SK-N-SH (cell line): Measurements from ENCODE around the gene RPL10L. TPM values are rescaled to one million over a fixed set of nuclear protein-coding genes. Genes with fewer than 3 reads are reported as not detected.

Experiments used
- CTCF ChIA-PET: fragments of 300-600, 350-600 bp; formaldehyde crosslinking; extraction: SDS; loops from one replicate; lab custom pipeline; 2021; lab: Yijun Ruan, JAX
- POLR2A ChIA-PET: fragments of 350-600 bp; sonication (Branson Sonifier 250); formaldehyde crosslinking; extraction: SDS; loops from one replicate; lab custom pipeline; 2020; ENCODE audit warnings: antibody characterized with exemption, inconsistent platforms; lab: Yijun Ruan, JAX
- DNase-seq: peaks from one replicate; pipeline ENCODE4 v3.0.0; 2012
- H2AFZ ChIP-seq: fragments of 200-600 bp; sonication (generic); 2 replicates; pipeline ENCODE4 v1.8.1; 2016; ENCODE audit warnings: antibody characterized with exemption, mild to moderate bottlenecking, low read depth
- H3F3A ChIP-seq: fragments of 200-600 bp; sonication (generic); replicated peaks from 2 replicates; pipeline ENCODE3; 2016; ENCODE audit warnings: antibody characterized with exemption, mild to moderate bottlenecking; ENCODE audit not compliant: insufficient read depth
- H3K27ac ChIP-seq, 2 experiments: fragments of 200-500 bp in 1 of 2; fragments of 200-600 bp in 1 of 2; sonication (Bioruptor generic) in 1 of 2; sonication (generic), shearing (Covaris generic) in 1 of 2; 2 replicates each; pipeline versions ENCODE4 v1.5.1 to v1.6.1; 2014 to 2016; ENCODE audit warnings: low read depth in 2 of 2, inconsistent platforms in 1 of 2, low read length in 1 of 2, mild to moderate bottlenecking in 1 of 2, mixed read lengths in 1 of 2
- H3K27me3 ChIP-seq: fragments of 200-600 bp; sonication (generic), shearing (Covaris generic); 2 replicates; pipeline ENCODE4 v1.6.1; 2016; ENCODE audit warnings: mixed run types; ENCODE audit not compliant: insufficient read depth
- H3K36me3 ChIP-seq, 2 experiments: fragments of 200-500 bp in 1 of 2; fragments of 200-600 bp in 1 of 2; sonication (Bioruptor generic) in 1 of 2; sonication (generic) in 1 of 2; replicated peaks in 1 of 2; 2 replicates each; pipeline versions ENCODE3 to v1.5.1; 2014 to 2016; ENCODE audit warnings: low read length in 1 of 2, mild to moderate bottlenecking in 1 of 2; ENCODE audit not compliant: insufficient read depth in 2 of 2, control insufficient read depth in 1 of 2
- H3K4me1 ChIP-seq, 2 experiments: fragments of 200-500 bp in 1 of 2; fragments of 200-600 bp in 1 of 2; sonication (Bioruptor generic) in 1 of 2; sonication (generic), shearing (Covaris generic) in 1 of 2; 2 replicates each; pipeline versions ENCODE4 v1.5.1 to v1.6.1; 2014 to 2016; ENCODE audit warnings: low read depth in 1 of 2, low read length in 1 of 2, mixed run types in 1 of 2; ENCODE audit not compliant: insufficient read depth in 2 of 2, control insufficient read depth in 1 of 2
- H3K4me2 ChIP-seq: fragments of 200-600 bp; sonication (generic), shearing (Covaris generic); 2 replicates; pipeline ENCODE4 v1.6.1; 2017; ENCODE audit warnings: mixed run types
- H3K4me3 ChIP-seq, 2 experiments: fragments of 200-500 bp in 1 of 2; fragments of 200-600 bp in 1 of 2; sonication (Bioruptor generic) in 1 of 2; sonication (generic), shearing (Covaris generic) in 1 of 2; 2 replicates each; pipeline versions ENCODE4 v1.5.1 to v1.8.1; 2014 to 2016; ENCODE audit warnings: low read depth in 2 of 2, inconsistent platforms in 1 of 2, low read length in 1 of 2, mild to moderate bottlenecking in 1 of 2, mixed read lengths in 1 of 2, moderate library complexity in 1 of 2
- H3K79me2 ChIP-seq: fragments of 200-600 bp; sonication (generic); 2 replicates; pipeline ENCODE4 v1.8.1; 2017; ENCODE audit warnings: mild to moderate bottlenecking; ENCODE audit not compliant: insufficient read depth
- H3K9ac ChIP-seq: fragments of 200-600 bp; sonication (generic); 2 replicates; pipeline ENCODE4 v1.6.1; 2017; ENCODE audit warnings: mixed run types
- H3K9me2 ChIP-seq: fragments of 200-600 bp; sonication (generic); 2 replicates; pipeline ENCODE4 v1.6.1; 2017; ENCODE audit warnings: mixed run types
- H3K9me3 ChIP-seq: fragments of 200-600 bp; sonication (generic); 2 replicates; pipeline ENCODE4 v1.6.1; 2017; ENCODE audit warnings: mixed run types, mild to moderate bottlenecking, moderate library complexity
- H4K20me1 ChIP-seq: fragments of 200-600 bp; sonication (generic); 2 replicates; pipeline ENCODE4 v1.6.1; 2017; ENCODE audit warnings: mild to moderate bottlenecking, mixed run types; ENCODE audit not compliant: insufficient read depth
- EP300 ChIP-seq, 2 experiments: IDR thresholded peaks; 2 replicates each; pipeline versions ENCODE4 v1.4.0 to v1.6.1; 2012; ENCODE audit warnings: borderline replicate concordance in 1 of 2, low read depth in 1 of 2, low read length in 1 of 2
- EZH2phosphoT487 ChIP-seq: fragments of 200-600 bp; sonication (generic); IDR thresholded peaks from 2 replicates; pipeline ENCODE4 v1.6.1; 2017; ENCODE audit warnings: low read depth, mixed run types, mild to moderate bottlenecking, antibody characterized with exemption, moderate library complexity, borderline replicate concordance
- FOXJ3 ChIP-seq: sonication (generic); formaldehyde crosslinking; IDR thresholded peaks from 2 replicates; pipeline ENCODE4 v1.5.1; 2020; ENCODE audit warnings: mild to moderate bottlenecking, missing genetic modification reagents
- GABPA ChIP-seq: IDR thresholded peaks from 2 replicates; pipeline ENCODE4 v1.4.0; 2012; ENCODE audit warnings: low read depth, mild to moderate bottlenecking
- RAD21 ChIP-seq: IDR thresholded peaks from 2 replicates; pipeline ENCODE4 v1.6.1; 2012; ENCODE audit warnings: mild to moderate bottlenecking, low read length
- REST ChIP-seq: IDR thresholded peaks from 2 replicates; pipeline ENCODE4 v1.6.1; 2012; ENCODE audit warnings: mild to moderate bottlenecking, low read depth, low read length, moderate library complexity
- RXRA ChIP-seq: IDR thresholded peaks from 2 replicates; pipeline ENCODE4 v1.4.0; 2012; ENCODE audit warnings: low read depth, mild to moderate bottlenecking, borderline replicate concordance
- SIN3A ChIP-seq: IDR thresholded peaks from 2 replicates; pipeline ENCODE4 v1.6.1; 2012; ENCODE audit warnings: low read depth, mild to moderate bottlenecking, low read length, moderate library complexity, borderline replicate concordance
- YY1 ChIP-seq: IDR thresholded peaks from 2 replicates; pipeline ENCODE4 v1.4.0; 2012; ENCODE audit warnings: low read depth, mild to moderate bottlenecking
- WGBS: methylation state at CpG from one replicate; pipeline ENCODE4 v1.1.6; 2017; ENCODE audit warnings: low lambda C conversion rate; 5-methylcytosine and 5-hydroxymethylcytosine counted together
- polyA plus RNA-seq, 3 experiments: library from polyadenylated mRNA; depleted of rRNA; stranded (reverse); fragments of >200 nt; gene quantifications; 2 replicates each; pipeline ENCODE4 v1.2.3, GENCODE V29; 2012
- TF ChIP-seq, protein P1 (sequence below): fragments of 150-350 bp; IDR thresholded peaks from 2 replicates; pipeline ENCODE4 v1.6.1; 2017; ENCODE audit warnings: antibody characterized with exemption, low read length, low read depth, borderline replicate concordance

The RPL10L gene
- polyA plus RNA-seq, 1 of the 3 experiments (the other 2 are of a cell fraction), result not detected

- no peaks in the 10 kb centered on the region for H4K20me1 ChIP-seq
- no peaks in the 10 kb centered on the region for H3K79me2 ChIP-seq
- TF ChIP-seq SIN3A (no peak), EZH2phosphoT487 (no peak), REST (no peak), FOXJ3 (no peak), EP300 (IDR thresholded peaks at IDR 0.05; ENCODE audit: borderline replicate concordance in 1 of 2, low read depth in 1 of 2, low read length in 1 of 2) (no peak)
- TF ChIP-seq, protein P1, sequence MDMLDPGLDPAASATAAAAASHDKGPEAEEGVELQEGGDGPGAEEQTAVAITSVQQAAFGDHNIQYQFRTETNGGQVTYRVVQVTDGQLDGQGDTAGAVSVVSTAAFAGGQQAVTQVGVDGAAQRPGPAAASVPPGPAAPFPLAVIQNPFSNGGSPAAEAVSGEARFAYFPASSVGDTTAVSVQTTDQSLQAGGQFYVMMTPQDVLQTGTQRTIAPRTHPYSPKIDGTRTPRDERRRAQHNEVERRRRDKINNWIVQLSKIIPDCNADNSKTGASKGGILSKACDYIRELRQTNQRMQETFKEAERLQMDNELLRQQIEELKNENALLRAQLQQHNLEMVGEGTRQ, result no peak
- no peak overlapping the region for H3K4me2 ChIP-seq
- DNase-seq, result no peak
- H3K36me3 ChIP-seq, result no peaks in the 10 kb centered on the region
- POLR2A ChIA-PET, result no interaction called here
- no peak overlapping the region for H3K9ac ChIP-seq
- no peaks in the 10 kb centered on the region for H3K9me2 ChIP-seq
- 0% methylated on average over 4 of the region's 4 CpGs for WGBS
- no peak overlapping the region for H3K27ac ChIP-seq
- H3F3A ChIP-seq, result no peaks in the 10 kb centered on the region
- H2AFZ ChIP-seq, result no peak overlapping the region
- no peaks in the 10 kb centered on the region for H3K9me3 ChIP-seq
- no peaks in the 10 kb centered on the region for H3K27me3 ChIP-seq
- no peaks in the 10 kb centered on the region for H3K4me1 ChIP-seq
- CTCF ChIA-PET, result no interaction called here
- H3K4me3 ChIP-seq, result no peak overlapping the region
Observed at GRCh38 chr14:46686652-46687051, 35.1 kb upstream of the RPL10L start.

GRCh38 chr14:46672128-46672527 lies 20.5 kb upstream of the RPL10L start:
- CTCF ChIA-PET, result no interaction called here
- WGBS, result 0% methylated on average over 3 of the region's 3 CpGs

More at GRCh38 chr14:46672128-46672527, 20.5 kb upstream of the RPL10L start:
- no peaks in the 10 kb centered on the region for H3K9me3 ChIP-seq
- no peak overlapping the region for H3K9ac ChIP-seq
- no peak for DNase-seq
- H3K9me2 ChIP-seq, result no peaks in the 10 kb centered on the region
- POLR2A ChIA-PET, result no interaction called here
- no peak for TF ChIP-seq RAD21
- TF ChIP-seq EP300 (IDR thresholded peaks at IDR 0.05; ENCODE audit: borderline replicate concordance in 1 of 2, low read depth in 1 of 2, low read length in 1 of 2), result no peak
- no peak for TF ChIP-seq SIN3A
- TF ChIP-seq GABPA, result no peak
- no peak for TF ChIP-seq RXRA
- TF ChIP-seq FOXJ3, result no peak
- no peak for TF ChIP-seq YY1
- TF ChIP-seq, all 33 proteins: peak for 0
- Histone ChIP-seq H3K36me3 (no peaks in the 10 kb centered on the region), H3K4me2 (no peak overlapping the region), H3K27ac (no peak overlapping the region), H2AFZ (no peak overlapping the region), H3K79me2 (no peaks in the 10 kb centered on the region), H3F3A (no peaks in the 10 kb centered on the region), H4K20me1 (no peaks in the 10 kb centered on the region), H3K27me3 (no peaks in the 10 kb centered on the region), H3K4me3 (no peak overlapping the region), H3K4me1 (no peaks in the 10 kb centered on the region)
